GM12878 (cell line): Measurements from ENCODE around the gene TESK1. TPM values are rescaled to one million over a fixed set of nuclear protein-coding genes. Genes with fewer than 3 reads are reported as not detected.

Source experiments
- ATF7 ChIP-seq: fragments of 450-650 bp; IDR thresholded peaks from 2 replicates; pipeline ENCODE4 v1.6.1; 2016; ENCODE audit warnings: low read depth, mild to moderate bottlenecking
- CBFB ChIP-seq: IDR thresholded peaks from 2 replicates; pipeline ENCODE4 v1.6.1; 2016; ENCODE audit warnings: antibody characterized with exemption, low read depth
- FOXK2 ChIP-seq: fragments of 450-650 bp; IDR thresholded peaks from 2 replicates; pipeline ENCODE4 v1.6.1; 2017; ENCODE audit warnings: mild to moderate bottlenecking, moderate library complexity
- MTA3 ChIP-seq: IDR thresholded peaks from 2 replicates; pipeline ENCODE4 v1.6.1; 2012; ENCODE audit warnings: low read length, inconsistent platforms, borderline replicate concordance
- MYB ChIP-seq: fragments of 150-350 bp; IDR thresholded peaks from 2 replicates; pipeline ENCODE4 v1.6.1; 2014; ENCODE audit warnings: mild to moderate bottlenecking, low read depth, low read length, borderline replicate concordance
- NR2C2 ChIP-seq: IDR thresholded peaks from 2 replicates; pipeline ENCODE4 v1.6.1; 2011; ENCODE audit warnings: borderline replicate concordance, low read depth; ENCODE audit not compliant: control insufficient read depth, insufficient read length
- POU2F2 ChIP-seq: IDR thresholded peaks from 3 replicates; pipeline ENCODE4 v1.6.1; 2011; ENCODE audit warnings: low read depth, mild to moderate bottlenecking, low read length, borderline replicate concordance
- RAD51 ChIP-seq: fragments of 450-650 bp; IDR thresholded peaks from 2 replicates; pipeline ENCODE4 v1.6.1; 2016; ENCODE audit warnings: moderate library complexity, mild to moderate bottlenecking, inconsistent platforms
- SREBF2 ChIP-seq: IDR thresholded peaks from 2 replicates; pipeline ENCODE4 v1.6.1; 2012; ENCODE audit warnings: mild to moderate bottlenecking, low read length
- TAF1 ChIP-seq: IDR thresholded peaks from 2 replicates; pipeline ENCODE4 v1.6.1; 2011; ENCODE audit warnings: mild to moderate bottlenecking, low read depth, low read length, borderline replicate concordance
- WRNIP1 ChIP-seq: IDR thresholded peaks from 2 replicates; pipeline ENCODE4 v1.6.1; 2011; ENCODE audit warnings: low read depth, low read length, improper control_type of control experiment, borderline replicate concordance
- ZBED1 ChIP-seq: IDR thresholded peaks from 2 replicates; pipeline ENCODE4 v1.6.1; 2016; ENCODE audit warnings: borderline replicate concordance
- ZNF24 ChIP-seq: fragments of 450-650 bp; IDR thresholded peaks from 2 replicates; pipeline ENCODE4 v1.6.1; 2017; ENCODE audit warnings: antibody characterized with exemption, mild to moderate bottlenecking
- polyA plus RNA-seq, 11 experiments: library from polyadenylated mRNA; depleted of rRNA in 4 of 11; unstranded in 6 of 11; stranded (reverse) in 5 of 11; fragments of >200 nt; fragmentation: Nextera tagmentation in 4 of 11; fragmentation: Illumina TruSeq in 1 of 11; extraction: Ambion mirVana in 4 of 11; extraction: Trizol in 1 of 11; gene quantifications; 1 replicate in 1 of 11; 2 replicates in 10 of 11; pipeline versions ENCODE4 v1.2.1 to v1.2.3, GENCODE V29; 2011 to 2016; ENCODE audit warnings: inconsistent platforms in 2 of 11, missing spikeins in 2 of 11, low read depth in 1 of 11
- total RNA-seq, 4 experiments: library from RNA; depleted of rRNA in 3 of 4; stranded (reverse); fragments of >200 nt in 3 of 4; fragmentation: Illumina TruSeq in 1 of 4; extraction: Trizol in 1 of 4; gene quantifications; 2 replicates each; pipeline versions ENCODE4 v1.2.1 to v1.2.3, GENCODE V29; 2013 to 2021
- TF ChIP-seq, protein P1 (sequence below): fragments of 450-650 bp; IDR thresholded peaks from 2 replicates; pipeline ENCODE4 v1.6.1; 2017; ENCODE audit warnings: mild to moderate bottlenecking, low read depth, inconsistent platforms; ENCODE audit not compliant: poor library complexity, severe bottlenecking
- TF ChIP-seq, protein P2 (sequence below): fragments of 450-650 bp; conservative IDR thresholded peaks from 2 replicates; pipeline ENCODE4 v1.6.1; 2017; ENCODE audit warnings: mild to moderate bottlenecking, moderate library complexity
- TF ChIP-seq, protein P3 (sequence below): fragments of 450-650 bp; IDR thresholded peaks from 2 replicates; pipeline ENCODE4 v1.6.1; 2018; ENCODE audit warnings: mild to moderate bottlenecking, low read depth, moderate library complexity; ENCODE audit not compliant: partially characterized antibody
- TF ChIP-seq, protein P4 (sequence below): IDR thresholded peaks from 2 replicates; pipeline ENCODE4 v1.6.1; 2012; ENCODE audit warnings: improper control_type of control experiment, low read depth, low read length; ENCODE audit not compliant: insufficient replicate concordance

The TESK1 gene
- total and polyA plus RNA-seq, 10 of the 15 experiments (the other 5 are each of a cell fraction or from before 2014, with no cell fraction given), result 0.16 to 19.5 (median 7.9) TPM; not detected in 1

DNA sequence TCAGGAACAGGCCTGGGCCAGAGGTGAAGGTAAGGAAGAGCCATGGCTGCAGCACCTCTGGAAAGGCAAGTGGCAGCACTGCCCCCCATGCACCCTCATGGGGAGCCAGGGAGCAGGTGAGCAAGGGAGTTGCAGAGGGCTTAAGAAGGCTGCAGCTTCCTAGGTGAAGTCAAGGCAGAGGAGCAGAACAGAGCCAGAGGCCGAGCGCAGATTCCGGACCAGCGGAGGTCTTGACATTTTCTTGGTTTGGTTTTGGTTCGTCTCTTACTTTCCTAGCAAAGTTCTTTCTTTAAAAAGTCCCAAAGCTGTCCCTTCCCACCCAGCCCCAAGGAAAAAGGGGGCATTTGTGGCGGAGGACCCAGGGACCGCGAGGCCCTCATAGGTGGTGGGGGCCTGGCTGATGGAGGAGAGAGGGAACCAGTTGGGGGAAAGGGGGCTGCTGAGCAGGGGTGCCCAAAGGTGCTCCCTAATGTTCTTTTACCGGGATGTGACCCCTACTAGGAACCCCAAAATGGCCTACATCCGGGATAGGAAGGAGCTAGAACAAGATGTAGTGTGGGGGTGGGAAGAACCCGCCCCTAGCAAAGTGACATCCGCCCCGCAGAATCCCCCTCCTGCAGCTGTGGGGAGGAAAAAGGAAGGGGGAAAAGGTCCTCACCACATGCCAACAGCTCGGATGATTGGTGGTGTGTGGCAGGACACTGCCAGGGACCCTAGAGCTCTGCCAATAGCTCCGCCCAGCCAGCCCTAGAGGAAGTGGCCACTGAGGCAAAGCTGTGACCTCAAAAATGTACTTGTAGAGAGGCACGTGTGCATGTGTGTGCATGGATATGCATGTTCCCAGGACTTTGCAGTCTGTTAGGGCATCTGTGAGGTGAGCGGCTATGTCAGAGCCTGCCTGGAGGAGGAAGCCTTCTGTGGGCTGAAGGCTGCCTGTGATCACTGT lies 14.1 kb downstream of the TESK1 start (continued):
- TF ChIP-seq, protein P1, sequence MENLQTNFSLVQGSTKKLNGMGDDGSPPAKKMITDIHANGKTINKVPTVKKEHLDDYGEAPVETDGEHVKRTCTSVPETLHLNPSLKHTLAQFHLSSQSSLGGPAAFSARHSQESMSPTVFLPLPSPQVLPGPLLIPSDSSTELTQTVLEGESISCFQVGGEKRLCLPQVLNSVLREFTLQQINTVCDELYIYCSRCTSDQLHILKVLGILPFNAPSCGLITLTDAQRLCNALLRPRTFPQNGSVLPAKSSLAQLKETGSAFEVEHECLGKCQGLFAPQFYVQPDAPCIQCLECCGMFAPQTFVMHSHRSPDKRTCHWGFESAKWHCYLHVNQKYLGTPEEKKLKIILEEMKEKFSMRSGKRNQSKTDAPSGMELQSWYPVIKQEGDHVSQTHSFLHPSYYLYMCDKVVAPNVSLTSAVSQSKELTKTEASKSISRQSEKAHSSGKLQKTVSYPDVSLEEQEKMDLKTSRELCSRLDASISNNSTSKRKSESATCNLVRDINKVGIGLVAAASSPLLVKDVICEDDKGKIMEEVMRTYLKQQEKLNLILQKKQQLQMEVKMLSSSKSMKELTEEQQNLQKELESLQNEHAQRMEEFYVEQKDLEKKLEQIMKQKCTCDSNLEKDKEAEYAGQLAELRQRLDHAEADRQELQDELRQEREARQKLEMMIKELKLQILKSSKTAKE, result no peak
- TF ChIP-seq CBFB (no peak), MYB (no peak), TAF1 (no peak), ATF7 (no peak; the same call in 1 of the 2 replicates), ZNF24 (no peak), FOXK2 (no peak), MTA3 (no peak), SREBF2 (no peak), NR2C2 (no peak), ZBED1 (peak; percentile 43; the same call in 1 of the 2 replicates), POU2F2 (peak; percentile 71; the same call in 1 of the 3 replicates), RAD51 (peak; percentile 61; the same call in 1 of the 2 replicates), WRNIP1 (no peak)
- TF ChIP-seq, protein P2, sequence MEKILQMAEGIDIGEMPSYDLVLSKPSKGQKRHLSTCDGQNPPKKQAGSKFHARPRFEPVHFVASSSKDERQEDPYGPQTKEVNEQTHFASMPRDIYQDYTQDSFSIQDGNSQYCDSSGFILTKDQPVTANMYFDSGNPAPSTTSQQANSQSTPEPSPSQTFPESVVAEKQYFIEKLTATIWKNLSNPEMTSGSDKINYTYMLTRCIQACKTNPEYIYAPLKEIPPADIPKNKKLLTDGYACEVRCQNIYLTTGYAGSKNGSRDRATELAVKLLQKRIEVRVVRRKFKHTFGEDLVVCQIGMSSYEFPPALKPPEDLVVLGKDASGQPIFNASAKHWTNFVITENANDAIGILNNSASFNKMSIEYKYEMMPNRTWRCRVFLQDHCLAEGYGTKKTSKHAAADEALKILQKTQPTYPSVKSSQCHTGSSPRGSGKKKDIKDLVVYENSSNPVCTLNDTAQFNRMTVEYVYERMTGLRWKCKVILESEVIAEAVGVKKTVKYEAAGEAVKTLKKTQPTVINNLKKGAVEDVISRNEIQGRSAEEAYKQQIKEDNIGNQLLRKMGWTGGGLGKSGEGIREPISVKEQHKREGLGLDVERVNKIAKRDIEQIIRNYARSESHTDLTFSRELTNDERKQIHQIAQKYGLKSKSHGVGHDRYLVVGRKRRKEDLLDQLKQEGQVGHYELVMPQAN, result no peak
- TF ChIP-seq, protein P3, sequence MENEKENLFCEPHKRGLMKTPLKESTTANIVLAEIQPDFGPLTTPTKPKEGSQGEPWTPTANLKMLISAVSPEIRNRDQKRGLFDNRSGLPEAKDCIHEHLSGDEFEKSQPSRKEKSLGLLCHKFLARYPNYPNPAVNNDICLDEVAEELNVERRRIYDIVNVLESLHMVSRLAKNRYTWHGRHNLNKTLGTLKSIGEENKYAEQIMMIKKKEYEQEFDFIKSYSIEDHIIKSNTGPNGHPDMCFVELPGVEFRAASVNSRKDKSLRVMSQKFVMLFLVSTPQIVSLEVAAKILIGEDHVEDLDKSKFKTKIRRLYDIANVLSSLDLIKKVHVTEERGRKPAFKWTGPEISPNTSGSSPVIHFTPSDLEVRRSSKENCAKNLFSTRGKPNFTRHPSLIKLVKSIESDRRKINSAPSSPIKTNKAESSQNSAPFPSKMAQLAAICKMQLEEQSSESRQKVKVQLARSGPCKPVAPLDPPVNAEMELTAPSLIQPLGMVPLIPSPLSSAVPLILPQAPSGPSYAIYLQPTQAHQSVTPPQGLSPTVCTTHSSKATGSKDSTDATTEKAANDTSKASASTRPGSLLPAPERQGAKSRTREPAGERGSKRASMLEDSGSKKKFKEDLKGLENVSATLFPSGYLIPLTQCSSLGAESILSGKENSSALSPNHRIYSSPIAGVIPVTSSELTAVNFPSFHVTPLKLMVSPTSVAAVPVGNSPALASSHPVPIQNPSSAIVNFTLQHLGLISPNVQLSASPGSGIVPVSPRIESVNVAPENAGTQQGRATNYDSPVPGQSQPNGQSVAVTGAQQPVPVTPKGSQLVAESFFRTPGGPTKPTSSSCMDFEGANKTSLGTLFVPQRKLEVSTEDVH, result no peak
- TF ChIP-seq, protein P4, sequence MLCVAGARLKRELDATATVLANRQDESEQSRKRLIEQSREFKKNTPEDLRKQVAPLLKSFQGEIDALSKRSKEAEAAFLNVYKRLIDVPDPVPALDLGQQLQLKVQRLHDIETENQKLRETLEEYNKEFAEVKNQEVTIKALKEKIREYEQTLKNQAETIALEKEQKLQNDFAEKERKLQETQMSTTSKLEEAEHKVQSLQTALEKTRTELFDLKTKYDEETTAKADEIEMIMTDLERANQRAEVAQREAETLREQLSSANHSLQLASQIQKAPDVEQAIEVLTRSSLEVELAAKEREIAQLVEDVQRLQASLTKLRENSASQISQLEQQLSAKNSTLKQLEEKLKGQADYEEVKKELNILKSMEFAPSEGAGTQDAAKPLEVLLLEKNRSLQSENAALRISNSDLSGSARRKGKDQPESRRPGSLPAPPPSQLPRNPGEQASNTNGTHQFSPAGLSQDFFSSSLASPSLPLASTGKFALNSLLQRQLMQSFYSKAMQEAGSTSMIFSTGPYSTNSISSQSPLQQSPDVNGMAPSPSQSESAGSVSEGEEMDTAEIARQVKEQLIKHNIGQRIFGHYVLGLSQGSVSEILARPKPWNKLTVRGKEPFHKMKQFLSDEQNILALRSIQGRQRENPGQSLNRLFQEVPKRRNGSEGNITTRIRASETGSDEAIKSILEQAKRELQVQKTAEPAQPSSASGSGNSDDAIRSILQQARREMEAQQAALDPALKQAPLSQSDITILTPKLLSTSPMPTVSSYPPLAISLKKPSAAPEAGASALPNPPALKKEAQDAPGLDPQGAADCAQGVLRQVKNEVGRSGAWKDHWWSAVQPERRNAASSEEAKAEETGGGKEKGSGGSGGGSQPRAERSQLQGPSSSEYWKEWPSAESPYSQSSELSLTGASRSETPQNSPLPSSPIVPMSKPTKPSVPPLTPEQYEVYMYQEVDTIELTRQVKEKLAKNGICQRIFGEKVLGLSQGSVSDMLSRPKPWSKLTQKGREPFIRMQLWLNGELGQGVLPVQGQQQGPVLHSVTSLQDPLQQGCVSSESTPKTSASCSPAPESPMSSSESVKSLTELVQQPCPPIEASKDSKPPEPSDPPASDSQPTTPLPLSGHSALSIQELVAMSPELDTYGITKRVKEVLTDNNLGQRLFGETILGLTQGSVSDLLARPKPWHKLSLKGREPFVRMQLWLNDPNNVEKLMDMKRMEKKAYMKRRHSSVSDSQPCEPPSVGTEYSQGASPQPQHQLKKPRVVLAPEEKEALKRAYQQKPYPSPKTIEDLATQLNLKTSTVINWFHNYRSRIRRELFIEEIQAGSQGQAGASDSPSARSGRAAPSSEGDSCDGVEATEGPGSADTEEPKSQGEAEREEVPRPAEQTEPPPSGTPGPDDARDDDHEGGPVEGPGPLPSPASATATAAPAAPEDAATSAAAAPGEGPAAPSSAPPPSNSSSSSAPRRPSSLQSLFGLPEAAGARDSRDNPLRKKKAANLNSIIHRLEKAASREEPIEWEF, result no peak
